Activated CD8-positive, alpha-beta memory T cell treated with anti-CD3 and anti-CD28 coated beads, Interleukin-2, amount 50 U/mL, for 1 hour (primary cell): ENCODE results near the gene PAM16.

ENCODE experiments used
- DNase-seq: peaks from one replicate; pipeline ENCODE4 v3.0.0-alpha.2; 2020; ENCODE audit errors: extremely low read depth

PAM16 gene

GRCh38 chr16:4371357-4372000 lies 20.4 kb upstream of the PAM16 start, which contains the start of gene VASN:
TSS of gene VASN (plus strand) at chr16:4371848. CDS start at chr16:4380878, 9,030 bp downstream.
- DNase-seq: peak; percentile 29

- DNase-seq: no peak
These were observed 19.6 kb upstream of the PAM16 start for GRCh38 chr16:4370570-4371356.

GRCh38 chr16:4370151-4370550 lies 19.0 kb upstream of the PAM16 start:
- DNase-seq: no peak

GRCh38 chr16:4369007-4369733 lies 18.0 kb upstream of the PAM16 start:
- DNase-seq: no peak

- DNase-seq: no peak
These were observed 16.3 kb upstream of the PAM16 start for GRCh38 chr16:4367393-4367856.

- DNase-seq: no peak
These were observed 14.9 kb upstream of the PAM16 start for GRCh38 chr16:4366016-4366415.

- no peak for DNase-seq
These were observed 14.5 kb upstream of the PAM16 start for GRCh38 chr16:4365615-4366014.

- DNase-seq: no peak
These were observed 13.9 kb upstream of the PAM16 start for GRCh38 chr16:4365014-4365406.

GRCh38 chr16:4364196-4365013 lies 13.3 kb upstream of the PAM16 start:
- no peak for DNase-seq

GRCh38 chr16:4362476-4363135 lies 11.5 kb upstream of the PAM16 start:
- DNase-seq: no peak

GRCh38 chr16:4361944-4362311 lies 10.8 kb upstream of the PAM16 start:
- DNase-seq: no peak

GRCh38 chr16:4361033-4361943 lies 10.2 kb upstream of the PAM16 start:
- no peak for DNase-seq

GRCh38 chr16:4360538-4361021 lies 9.5 kb upstream of the PAM16 start:
- no peak for DNase-seq

GRCh38 chr16:4359914-4360313 lies 8.8 kb upstream of the PAM16 start:
- no peak for DNase-seq

GRCh38 chr16:4358831-4359561 lies 7.9 kb upstream of the PAM16 start:
- no peak for DNase-seq

- DNase-seq: no peak
These were observed 7.1 kb upstream of the PAM16 start for GRCh38 chr16:4358236-4358635.

GRCh38 chr16:4356820-4357219 lies 5.7 kb upstream of the PAM16 start:
- no peak for DNase-seq

- no peak for DNase-seq
These were observed 3.6 kb upstream of the PAM16 start for GRCh38 chr16:4354512-4355409.
